Lower leg skin (tissue), 3 donors: ENCODE results near the gene SULT1C4.

Experiments
- CTCF ChIP-seq, 3 donors: fragments of 450-650 bp; IDR thresholded peaks; one replicate each; pipeline ENCODE4 v1.5.1; 2016; ENCODE audit warnings: antibody characterized with exemption in 3 of 3, mild to moderate bottlenecking in 3 of 3, moderate library complexity in 2 of 3
- POLR2A ChIP-seq, 2 donors: fragments of 450-650 bp; IDR thresholded peaks; one replicate each; pipeline ENCODE4 v1.6.1; 2016 to 2017; ENCODE audit warnings: antibody characterized with exemption in 2 of 2, mild to moderate bottlenecking in 1 of 2, moderate library complexity in 1 of 2

- TF ChIP-seq CTCF (IDR thresholded peaks at IDR 0.05) = no peak
- no peak for TF ChIP-seq POLR2A (IDR thresholded peaks at IDR 0.05)
These were observed 28.8 kb upstream of the SULT1C4 start for GRCh38 chr2:108348816-108349570.
